ENCODE measurements around the gene ADTRP. TPM values are rescaled to one million over a fixed set of nuclear protein-coding genes. Genes with fewer than 3 reads are reported as not detected.

The ADTRP gene
- total and polyA plus RNA-seq, 2 of the 13 experiments (the other 11 are each of a cell fraction or from before 2014, with no cell fraction given): not detected

GRCh38 chr6:11754625-11755271, 23.9 kb downstream of the ADTRP start:
- ATAC-seq (no peak), DNase-seq (ENCODE audit: low spot score) (no peak), FAIRE-seq (no peak)
- no peak overlapping the region for H3K27ac ChIP-seq (ENCODE audit: extremely low read length, insufficient read depth, low read length)
- CTCF ChIA-PET (ENCODE audit: low intra/inter-chr PET ratio, low total read pairs): no interaction called here
- intact Hi-C loops (cut with micrococcal nuclease; ENCODE audit: unreplicated experiment) (no loop called here), in situ Hi-C loops (cut with HindIII; ENCODE audit: extremely low pct_ligation_motif_present, low pct_unique_long_range_greater_than_20kb) (no loop called here)
- no TSS peak for BruUV-seq (replicated peaks)
- no peak overlapping the region for H3K4me3 ChIP-seq (replicated peaks in 1 of 3; ENCODE audit: insufficient read depth in 1 of 3, low read depth in 2 of 3, low read length in 3 of 3)
- TF ChIP-seq NFE2 (CRISPR knock-in tag; IDR thresholded peaks at IDR 0.05) (no peak), ZNF607 (CRISPR knock-in tag; IDR thresholded peaks at IDR 0.05; ENCODE audit: borderline replicate concordance) (no peak), ZEB1 (IDR thresholded peaks at IDR 0.05; ENCODE audit: insufficient replicate concordance, low read depth) (no peak), CBX1 (IDR thresholded peaks at IDR 0.05; ENCODE audit: low read depth) (no peak), ZNF883 (CRISPR knock-in tag; IDR thresholded peaks at IDR 0.05; ENCODE audit: not compliant biosample characterization) (no peak), MEIS2 (CRISPR knock-in tag; IDR thresholded peaks at IDR 0.05) (no peak), PAWR (CRISPR knock-in tag; IDR thresholded peaks at IDR 0.05; ENCODE audit: borderline replicate concordance) (no peak), PHB2 (IDR thresholded peaks at IDR 0.05; ENCODE audit: partially characterized antibody) (no peak), TSC22D2 (CRISPR knock-in tag; IDR thresholded peaks at IDR 0.05; ENCODE audit: borderline replicate concordance) (no peak), TRIM24 (CRISPR knock-in tag; IDR thresholded peaks at IDR 0.05) (no peak)
- TF ChIP-seq, protein P1, sequence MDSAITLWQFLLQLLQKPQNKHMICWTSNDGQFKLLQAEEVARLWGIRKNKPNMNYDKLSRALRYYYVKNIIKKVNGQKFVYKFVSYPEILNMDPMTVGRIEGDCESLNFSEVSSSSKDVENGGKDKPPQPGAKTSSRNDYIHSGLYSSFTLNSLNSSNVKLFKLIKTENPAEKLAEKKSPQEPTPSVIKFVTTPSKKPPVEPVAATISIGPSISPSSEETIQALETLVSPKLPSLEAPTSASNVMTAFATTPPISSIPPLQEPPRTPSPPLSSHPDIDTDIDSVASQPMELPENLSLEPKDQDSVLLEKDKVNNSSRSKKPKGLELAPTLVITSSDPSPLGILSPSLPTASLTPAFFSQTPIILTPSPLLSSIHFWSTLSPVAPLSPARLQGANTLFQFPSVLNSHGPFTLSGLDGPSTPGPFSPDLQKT (CRISPR knock-in tag; IDR thresholded peaks at IDR 0.05; ENCODE audit: borderline replicate concordance): no peak
- no peaks in the 10 kb centered on the region for H3K9me3 ChIP-seq (ENCODE audit: low read length)
- POLR2A ChIA-PET: no interaction called here
- H3K36me3 ChIP-seq (replicated peaks in 1 of 2; ENCODE audit: control insufficient read depth in 1 of 2, insufficient read depth in 2 of 2, low read length in 2 of 2): no peaks in the 10 kb centered on the region
- H3K27me3 ChIP-seq (ENCODE audit: control insufficient read depth in 1 of 2, insufficient read depth in 2 of 2, low read length in 2 of 2): 0 out of 5 replicates have a peak, but pooled peaks cover 0 to 5% of the 10 kb centered on the region in 2 experiments
- no peaks in the 10 kb centered on the region for H4K20me1 ChIP-seq (ENCODE audit: insufficient read depth, low read length)
- no peaks in the 10 kb centered on the region for H3K4me1 ChIP-seq (ENCODE audit: insufficient read depth, low read length)
- WGBS (ENCODE audit: low lambda C conversion rate): 33% methylated on average over 7 of the region's 7 CpGs
- no peak overlapping the region for H3K9ac ChIP-seq (ENCODE audit: insufficient read depth, low read depth, low read length)
- no peaks in the 10 kb centered on the region for H3K79me2 ChIP-seq (ENCODE audit: insufficient read depth, low read length)
- no peak overlapping the region for H3K4me2 ChIP-seq (ENCODE audit: low read depth, low read length)
- H2AFZ ChIP-seq (ENCODE audit: low read length): no peak overlapping the region

Measured in HepG2 (cell line).